ENCODE data around the gene EMID1.
"Not testable (repeated sequence)": the region's sequence is repeated elsewhere in the genome, so short reads cannot be mapped to it uniquely, and the experiment has no call there.

Gene EMID1

GRCh38 chr22:29231971-29232959 lies 26.6 kb downstream of the EMID1 start:
- DNase-seq: no peak

GRCh38 chr22:29233277-29233877 lies 27.7 kb downstream of the EMID1 start:
- DNase-seq: no peak

DNA sequence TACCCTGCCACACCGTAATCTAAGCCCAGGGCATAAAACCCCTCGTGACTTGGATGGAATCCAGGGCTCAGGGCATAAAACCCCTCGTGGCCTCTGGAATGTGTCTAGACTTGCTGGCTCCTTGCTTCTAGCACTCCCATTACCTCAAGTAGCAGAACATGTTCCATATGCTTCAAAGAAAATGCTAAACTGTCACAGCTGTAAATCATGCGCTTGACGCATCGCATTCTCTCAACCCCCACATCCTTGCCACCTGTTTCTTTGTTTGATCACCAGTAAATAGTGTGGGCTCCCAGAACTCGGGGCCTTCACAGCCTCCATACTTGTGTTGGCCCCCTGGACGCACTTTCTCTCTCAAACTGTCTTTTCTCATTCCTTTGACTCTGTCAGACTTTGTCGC lies 34.8 kb downstream of the EMID1 start:
- DNase-seq: not testable (repeated sequence)

- no peak for DNase-seq
These were observed 38.3 kb downstream of the EMID1 start for GRCh38 chr22:29243874-29244446.

GRCh38 chr22:29244785-29245625 lies 39.3 kb downstream of the EMID1 start:
- DNase-seq: no peak

DNA sequence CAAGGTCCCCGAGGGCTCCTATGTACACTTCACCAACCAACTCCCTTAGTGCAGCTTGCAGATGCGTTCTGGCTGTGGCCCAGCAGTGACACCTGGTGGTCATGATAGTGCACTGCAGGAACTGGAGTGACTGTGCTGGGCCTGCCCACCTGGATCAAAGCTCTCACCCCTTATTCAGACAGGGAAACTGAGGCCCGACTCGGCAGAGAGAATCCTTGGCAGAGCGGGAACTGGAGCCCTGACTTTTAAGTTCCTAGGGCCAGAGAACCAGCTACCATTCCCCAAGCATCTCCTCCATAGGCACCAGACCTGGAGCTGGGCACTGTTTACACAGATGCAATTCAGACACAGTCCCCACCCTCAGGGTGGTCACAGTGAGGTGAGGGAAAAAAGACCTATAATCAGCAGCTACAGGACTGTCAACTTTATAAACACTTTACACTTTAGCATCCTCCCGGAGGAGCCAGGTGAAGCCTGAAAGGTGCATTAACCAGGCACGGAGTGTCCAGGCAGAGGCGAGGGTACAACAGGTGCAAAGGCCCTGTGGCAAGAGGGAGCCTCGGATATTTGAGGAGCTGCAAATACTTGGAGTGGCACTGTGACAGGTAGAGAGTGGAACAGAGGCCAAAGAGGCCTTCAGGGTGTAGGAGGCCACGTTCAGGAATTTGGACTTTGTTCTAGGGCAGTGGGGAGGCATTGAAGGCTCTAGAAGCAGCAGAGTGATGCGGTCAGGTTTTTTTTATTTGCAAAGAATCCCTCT lies 40.1 kb downstream of the EMID1 start:
- DNase-seq: peak; percentile 52 to 66

GRCh38 chr22:29247891-29248290 lies 42.2 kb downstream of the EMID1 start:
- not testable (repeated sequence) for DNase-seq

DNA sequence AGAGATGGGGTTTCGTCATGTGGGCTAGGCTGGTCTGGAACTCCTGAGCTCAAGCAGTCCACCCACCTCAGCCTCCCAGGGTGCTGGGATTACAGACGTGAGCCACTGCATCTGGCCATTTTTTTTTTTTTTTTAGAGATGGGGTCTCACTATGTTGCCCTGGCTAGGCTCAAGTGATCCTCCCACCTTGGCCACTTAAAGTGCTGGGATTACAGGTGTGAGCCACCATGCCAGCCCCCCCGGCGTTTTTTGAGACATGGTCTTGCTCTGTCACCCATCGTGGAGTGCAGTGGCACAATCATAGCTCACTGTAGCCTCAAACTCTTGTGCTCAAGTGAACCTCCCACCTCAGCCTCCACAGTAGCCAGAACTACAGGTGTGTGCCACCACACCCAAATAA lies 45.6 kb downstream of the EMID1 start:
- DNase-seq: no peak

- DNase-seq: no peak
These were observed 46.5 kb downstream of the EMID1 start for GRCh38 chr22:29251981-29252911.

GRCh38 chr22:29253561-29254285 lies 48.0 kb downstream of the EMID1 start:
- DNase-seq: no peak

- no peak for DNase-seq
These were observed 48.6 kb downstream of the EMID1 start for GRCh38 chr22:29254286-29254660.

GRCh38 chr22:29255064-29255621 lies 49.4 kb downstream of the EMID1 start:
- DNase-seq: no peak

- no peak for DNase-seq
These were observed 51.1 kb downstream of the EMID1 start for GRCh38 chr22:29256606-29257325.

DNA sequence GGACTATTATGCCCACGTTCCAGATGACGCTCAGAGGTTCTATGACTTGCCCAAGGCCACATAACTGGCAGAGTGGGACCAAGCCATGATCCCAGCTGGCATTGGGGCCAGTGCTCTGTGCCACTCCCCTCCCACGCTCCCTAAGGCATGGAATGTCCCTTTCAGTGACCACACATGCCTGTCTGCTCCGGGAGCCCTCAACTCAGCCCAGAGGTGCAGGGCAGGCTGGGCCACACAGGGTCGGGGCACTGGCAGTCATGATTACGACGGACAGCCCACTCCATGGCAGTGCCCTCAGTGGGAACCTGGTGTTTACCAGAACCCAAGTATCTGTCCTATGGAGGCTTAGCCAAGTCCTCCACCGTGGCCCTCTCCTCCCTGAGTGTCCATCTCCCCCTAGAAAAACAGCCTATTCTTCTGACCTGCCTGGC lies 52.1 kb downstream of the EMID1 start:
- no peak for DNase-seq

DNA sequence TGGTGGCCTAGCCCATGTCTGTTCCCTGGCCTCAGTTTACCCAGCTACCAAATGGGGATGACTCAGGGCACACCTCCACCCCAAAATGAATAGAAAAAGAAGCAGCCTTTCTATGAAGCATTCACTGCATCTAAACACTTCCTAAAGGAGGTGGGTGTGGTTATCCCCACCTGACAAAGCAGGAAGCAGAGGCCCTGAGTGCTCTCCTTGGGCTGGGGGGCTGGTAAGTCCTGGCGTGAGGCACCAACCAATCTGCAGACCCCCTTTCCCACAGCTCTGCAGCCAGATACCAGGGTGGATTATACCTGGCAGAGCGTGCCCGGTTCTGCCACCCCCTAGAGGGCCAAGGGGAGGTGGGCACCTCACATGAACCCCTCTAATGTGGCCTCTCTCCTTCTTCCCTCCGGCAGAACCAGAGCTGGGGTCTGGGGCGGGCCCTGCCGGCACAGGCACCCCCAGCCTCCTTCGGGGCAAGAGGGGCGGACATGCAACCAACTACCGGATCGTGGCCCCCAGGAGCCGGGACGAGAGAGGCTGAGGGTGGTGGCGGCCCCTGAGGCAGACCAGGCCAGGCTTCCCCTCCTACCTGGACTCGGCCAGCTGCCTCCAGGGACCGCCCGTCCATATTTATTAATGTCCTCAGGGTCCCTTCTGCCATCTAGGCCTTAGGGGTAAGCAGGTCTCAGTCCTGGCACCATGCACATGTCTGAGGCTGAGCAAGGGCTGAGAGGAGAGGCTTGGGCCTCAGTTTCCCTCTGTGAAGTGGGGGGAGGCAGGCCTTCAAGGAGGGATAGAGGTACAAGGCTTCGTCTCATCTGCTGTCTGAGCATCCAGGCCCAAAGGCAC lies 52.9 kb downstream of the EMID1 start:
- DNase-seq: no peak

DNA sequence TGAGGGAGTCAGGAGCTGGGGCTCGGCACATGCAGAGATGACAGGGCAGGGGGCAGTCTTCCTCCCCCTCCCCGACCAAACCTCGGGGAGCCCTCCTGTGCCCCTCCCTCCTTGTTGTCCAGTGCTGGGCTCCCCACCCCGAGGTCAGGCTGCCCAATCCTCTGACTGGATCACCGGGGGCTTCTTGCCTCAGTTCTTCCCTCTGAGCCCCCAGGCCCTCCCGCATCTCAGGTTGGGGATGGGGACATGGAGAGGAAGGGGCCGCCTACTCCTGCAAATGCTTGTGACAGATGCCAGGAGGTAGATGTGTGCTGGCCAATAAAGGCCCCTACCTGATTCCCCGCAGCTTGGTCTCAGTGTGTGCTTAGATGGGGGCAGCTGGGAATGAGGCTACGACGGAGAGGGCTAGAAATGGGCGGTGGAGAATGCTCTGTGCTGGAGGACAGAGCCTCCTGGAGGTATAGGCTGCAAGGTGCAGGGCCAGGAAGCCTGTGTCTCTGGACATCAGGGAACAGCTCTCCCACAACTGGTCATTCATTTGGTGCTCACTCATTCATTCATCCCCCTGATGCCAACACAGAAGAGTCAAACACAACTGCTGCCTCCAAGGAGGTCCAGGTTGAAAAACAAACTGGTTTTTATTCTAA lies 53.7 kb downstream of the EMID1 start:
- DNase-seq: no peak

DNA sequence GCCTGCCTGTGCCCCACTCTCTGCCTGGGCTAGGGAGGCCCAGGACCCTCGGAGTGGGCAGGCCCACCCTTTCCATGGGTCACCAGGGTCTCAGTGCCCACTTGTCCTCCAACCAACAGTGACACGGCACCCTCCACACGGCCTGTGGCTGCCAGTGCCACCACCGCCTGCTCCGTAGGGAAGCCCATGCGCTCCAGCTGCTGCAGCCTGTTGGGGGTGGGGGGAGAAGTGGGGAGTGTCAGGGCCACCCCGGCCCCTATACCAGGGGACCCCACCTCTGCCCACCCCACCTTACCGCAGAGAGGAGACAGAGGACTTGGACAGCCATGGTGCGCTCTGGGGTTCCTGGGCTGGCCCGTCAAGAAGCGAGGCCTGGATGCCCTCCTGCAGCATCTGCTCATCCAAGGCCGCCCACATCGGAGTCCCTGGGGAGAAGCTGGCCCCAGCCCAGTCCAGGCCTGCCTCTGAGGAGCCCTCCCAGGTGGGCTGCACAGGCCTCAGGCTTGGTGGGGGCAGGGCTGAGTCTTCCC lies 54.4 kb downstream of the EMID1 start:
- DNase-seq: no peak
